NCI-H1105 (cell line): ENCODE data around the gene ETFA.
A peak's percentile ranks its signal among the peaks of the same experiment; 100 is the strongest.

Source experiments
- DNase-seq: peaks from one replicate; lab custom pipeline; 2025; lab: John Stamatoyannopoulos, UW

The ETFA gene

DNA sequence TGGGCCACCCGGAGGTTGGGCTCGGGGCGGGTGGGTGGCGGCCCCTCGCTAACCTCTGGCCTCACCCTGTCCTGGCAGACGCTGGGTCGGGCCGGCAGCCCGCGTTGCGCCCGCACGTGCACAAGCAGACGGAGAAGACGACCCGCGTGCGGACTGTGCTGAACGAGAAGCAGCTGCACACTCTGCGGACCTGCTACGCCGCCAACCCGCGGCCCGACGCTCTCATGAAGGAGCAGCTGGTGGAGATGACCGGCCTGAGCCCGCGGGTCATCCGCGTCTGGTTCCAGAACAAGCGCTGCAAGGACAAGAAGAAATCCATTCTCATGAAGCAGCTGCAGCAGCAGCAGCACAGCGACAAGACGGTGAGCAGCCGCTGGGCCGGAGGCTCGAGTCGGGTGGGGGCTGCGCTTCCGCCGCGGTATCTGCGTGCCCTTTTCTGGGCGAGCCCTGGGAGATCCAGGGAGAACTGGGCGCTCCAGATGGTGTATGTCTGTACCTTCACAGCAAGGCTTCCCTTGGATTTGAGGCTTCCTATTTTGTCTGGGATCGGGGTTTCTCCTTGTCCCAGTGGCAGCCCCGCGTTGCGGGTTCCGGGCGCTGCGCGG is 29.0 kb upstream of the ETFA start:
- DNase-seq: no peak

- DNase-seq: no peak
Observed at GRCh38 chr15:76339305-76340197, 28.3 kb upstream of the ETFA start.

- DNase-seq: no peak
Observed at GRCh38 chr15:76338486-76339304, 27.4 kb upstream of the ETFA start.

GRCh38 chr15:76337696-76338485 is 26.6 kb upstream of the ETFA start:
- no peak for DNase-seq

GRCh38 chr15:76337059-76337695 is 25.9 kb upstream of the ETFA start:
- DNase-seq: no peak

DNA sequence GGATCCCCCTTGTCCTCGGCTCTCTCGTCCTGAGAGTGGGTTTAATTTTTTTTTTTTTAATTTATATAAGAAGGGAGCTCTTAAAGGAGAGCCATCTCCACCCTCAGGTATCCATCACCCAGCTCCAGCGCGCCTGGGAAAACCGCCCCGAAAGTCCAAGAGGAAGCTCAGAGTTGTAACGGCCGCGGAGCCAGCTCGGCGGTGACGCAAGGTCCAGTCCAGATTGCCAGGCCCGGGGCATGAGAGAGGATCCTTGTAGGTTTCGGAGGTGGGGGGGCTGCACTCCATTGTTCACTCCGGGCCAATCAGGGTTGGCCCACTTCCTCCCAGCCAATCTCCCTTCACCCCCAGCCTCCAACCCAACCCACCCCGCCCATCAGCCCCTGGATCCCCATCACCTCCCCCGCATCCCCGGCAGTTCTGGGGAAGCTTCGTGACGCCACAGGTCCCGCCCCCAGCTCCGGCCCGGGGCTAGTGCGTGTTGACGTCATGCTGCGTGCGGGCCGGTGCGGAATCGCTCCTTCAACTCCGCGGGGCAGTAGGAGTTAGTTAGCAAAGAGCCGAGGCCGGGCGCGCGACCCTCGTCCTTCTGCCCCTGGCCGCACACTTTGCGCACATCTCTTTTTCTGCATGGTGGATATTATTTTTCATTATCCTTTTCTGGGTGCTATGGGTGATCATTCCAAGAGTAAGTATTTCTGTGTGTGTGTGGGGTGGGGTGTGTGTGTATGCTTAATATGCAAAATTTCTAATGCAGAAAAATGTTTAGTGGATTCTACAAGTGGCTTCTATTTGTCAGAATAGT is 25.2 kb upstream of the ETFA start, which contains the start of gene ISL2:
ISL2 (plus strand) TSS at position 520 of the 805 bp plus-strand sequence; CDS start at position 631, 111 bp downstream.
- DNase-seq: peak; percentile 74

GRCh38 chr15:76335307-76336253 is 24.3 kb upstream of the ETFA start:
- no peak for DNase-seq

GRCh38 chr15:76334438-76335306 is 23.4 kb upstream of the ETFA start:
- DNase-seq: no peak

- no peak for DNase-seq
Observed at GRCh38 chr15:76333720-76334437, 22.6 kb upstream of the ETFA start.

DNA sequence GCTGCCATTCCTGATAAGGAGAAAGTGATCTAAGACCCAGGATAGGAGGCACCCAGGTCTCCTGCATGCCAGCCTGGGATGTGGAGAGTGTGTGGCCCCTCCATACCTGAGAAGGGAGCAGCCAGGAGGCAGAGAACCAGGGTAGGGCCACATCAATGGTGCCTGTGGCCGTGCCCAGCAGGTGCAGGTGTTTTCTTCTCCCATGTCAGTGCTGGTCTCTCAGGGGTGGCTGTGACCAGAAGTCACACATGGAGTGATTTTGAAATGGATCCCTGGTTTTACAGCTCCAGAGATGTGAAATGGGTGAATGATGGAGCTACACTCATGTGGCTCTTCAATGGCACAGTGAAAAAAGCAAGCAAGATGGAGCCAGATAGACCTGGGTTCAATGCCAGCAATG is 22.0 kb upstream of the ETFA start:
- DNase-seq: no peak

DNA sequence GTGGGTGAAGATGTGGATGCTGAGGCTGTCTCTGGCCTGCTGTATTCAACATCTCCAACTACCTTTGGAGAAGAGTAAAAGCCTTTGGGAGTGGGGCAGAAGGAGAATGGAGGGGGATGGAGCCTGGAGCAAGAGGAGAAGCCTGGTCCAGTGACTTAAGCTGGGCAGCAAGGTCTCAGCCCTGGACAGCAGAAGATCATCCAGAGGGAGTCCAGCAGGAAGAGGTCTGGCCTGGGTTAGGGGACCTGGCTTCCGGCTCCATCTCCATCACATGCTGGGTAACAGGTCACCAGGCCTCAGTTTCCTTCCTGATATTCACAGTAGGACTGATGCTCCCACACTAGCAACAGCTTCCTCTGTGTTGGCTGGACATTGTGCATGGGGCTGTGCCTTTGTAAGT is 21.5 kb upstream of the ETFA start:
- DNase-seq: no peak

DNA sequence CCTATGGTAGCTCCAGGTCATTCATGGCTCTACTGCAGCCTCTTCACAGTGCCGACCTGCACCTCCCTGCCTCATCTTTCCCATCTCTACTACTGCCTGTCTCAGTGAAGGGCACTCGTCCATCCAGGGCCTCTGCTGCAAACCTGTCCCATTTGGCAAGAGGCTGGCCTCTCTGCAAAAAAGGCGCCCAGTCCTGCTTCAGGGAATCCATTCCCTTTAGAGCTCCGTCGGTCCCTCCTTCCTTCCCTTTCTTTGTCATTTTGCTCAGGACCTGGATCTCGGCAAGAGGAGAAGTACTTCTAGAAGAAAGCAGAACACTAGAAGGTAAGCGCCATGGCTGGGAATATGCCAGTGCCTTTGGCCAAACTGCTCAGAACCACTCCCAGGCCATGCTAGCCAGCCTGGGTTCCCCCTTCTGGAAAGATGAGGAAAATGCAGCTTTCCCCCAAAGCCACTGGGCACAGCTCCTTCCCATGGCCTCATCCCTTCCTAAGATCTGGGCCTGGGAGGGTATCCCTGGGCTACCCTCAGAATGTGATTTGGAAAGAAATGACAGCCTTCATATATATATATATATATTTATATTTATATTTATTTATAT is 18.9 kb upstream of the ETFA start:
- DNase-seq: no peak

DNA sequence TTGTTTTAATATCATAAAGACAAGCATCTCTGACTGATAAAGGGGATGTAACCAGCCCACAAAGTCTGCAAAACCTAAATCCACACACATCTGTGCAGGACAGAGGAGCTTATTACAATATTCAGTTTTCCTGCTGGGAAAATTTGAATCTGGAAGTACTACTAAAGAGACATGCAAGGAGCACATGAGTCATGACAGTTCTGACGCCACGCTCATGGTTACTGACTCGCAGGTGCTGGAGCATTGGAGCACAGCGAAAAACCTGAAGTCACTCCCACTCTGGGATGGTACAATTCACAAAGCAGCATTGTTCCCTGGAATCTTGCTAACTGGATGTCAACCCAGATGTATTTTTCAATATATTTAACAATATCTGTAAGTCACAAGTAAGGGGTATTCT is 17.7 kb upstream of the ETFA start:
- DNase-seq: no peak

GRCh38 chr15:76328106-76328696 is 16.9 kb upstream of the ETFA start:
- DNase-seq: no peak

DNA sequence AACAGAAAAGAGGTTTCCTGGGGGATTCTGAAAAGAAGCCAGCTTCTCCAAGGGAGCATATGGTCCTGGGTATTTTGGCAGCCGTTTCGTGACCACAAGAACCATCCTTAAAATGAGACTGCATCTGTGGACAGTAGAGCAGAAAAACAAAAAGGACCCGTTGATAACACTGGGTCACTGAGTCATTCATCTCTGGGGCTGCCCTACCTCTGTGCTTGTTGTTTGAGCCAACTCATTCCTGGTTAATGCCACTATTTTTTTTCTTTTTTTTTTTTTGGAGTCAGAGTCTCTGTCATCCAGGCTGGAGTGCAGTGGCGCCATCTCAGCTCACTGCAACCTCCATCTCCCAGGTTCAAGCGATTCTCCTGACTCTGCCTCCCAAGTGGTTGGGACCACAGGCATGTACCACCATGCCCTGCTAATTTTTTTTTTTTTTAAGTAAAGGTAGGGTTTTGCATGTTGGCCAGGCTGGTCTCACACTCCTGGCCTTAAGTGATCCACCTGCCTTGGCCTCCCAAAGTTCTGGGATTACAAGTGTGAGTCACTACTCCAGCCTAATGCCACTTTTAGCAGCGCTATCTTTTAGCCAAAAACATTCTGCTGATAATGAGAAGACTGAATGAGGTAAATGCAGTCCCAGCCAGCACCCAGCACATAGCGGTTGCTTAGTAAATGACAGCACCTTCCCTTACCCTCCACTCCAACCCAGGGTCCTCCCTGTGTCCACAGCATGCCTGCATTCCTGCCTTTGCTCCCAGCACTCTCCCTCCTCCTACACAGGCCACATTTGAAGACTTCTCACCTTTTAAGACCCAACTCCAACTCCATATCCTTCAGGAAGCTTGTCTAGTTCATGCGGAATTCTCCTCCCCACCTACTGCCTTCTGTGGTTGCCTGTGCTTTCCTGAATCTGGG is 16.2 kb upstream of the ETFA start:
- DNase-seq: no peak

DNA sequence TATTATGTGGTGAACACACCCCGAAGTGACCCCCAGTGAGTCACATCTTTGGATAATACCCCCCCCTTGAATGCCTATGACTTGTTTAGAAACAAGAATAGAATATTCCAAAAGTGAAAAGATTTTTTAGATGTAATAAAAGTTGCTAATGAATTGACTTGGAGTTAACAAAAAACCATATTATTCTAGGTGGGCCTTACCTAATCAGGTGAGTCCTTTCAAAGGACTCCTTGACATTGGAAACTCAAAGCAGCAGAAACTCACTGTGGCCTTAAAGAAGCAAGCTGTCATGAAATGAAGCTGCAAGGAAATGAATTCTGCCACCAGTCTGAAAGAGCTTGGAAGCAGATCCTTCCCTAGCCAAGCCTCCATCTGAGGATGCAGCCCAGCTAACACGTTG is 14.4 kb upstream of the ETFA start:
- no peak for DNase-seq
